Measurements from ENCODE around the gene POLDIP3.
"Not testable (repeated sequence)": the region's sequence is repeated elsewhere in the genome, so short reads cannot be mapped to it uniquely, and the experiment has no call there.

Gene POLDIP3

GRCh38 chr22:42585096-42585495, 29.6 kb downstream of the POLDIP3 start:
- DNase-seq = no peak

GRCh38 chr22:42584364-42584940, 30.2 kb downstream of the POLDIP3 start:
- DNase-seq = no peak

GRCh38 chr22:42582987-42583386, 31.7 kb downstream of the POLDIP3 start:
- DNase-seq = no peak

GRCh38 chr22:42581762-42582716, 32.6 kb downstream of the POLDIP3 start:
- DNase-seq = peak; percentile 87 to 90

- not testable (repeated sequence) for DNase-seq
Observed at GRCh38 chr22:42581194-42581761, 33.4 kb downstream of the POLDIP3 start.

- not testable (repeated sequence) for DNase-seq
Observed at GRCh38 chr22:42580040-42580439, 34.6 kb downstream of the POLDIP3 start.

GRCh38 chr22:42577623-42578240, 37.0 kb downstream of the POLDIP3 start:
- no peak for DNase-seq

GRCh38 chr22:42577141-42577540, 37.5 kb downstream of the POLDIP3 start:
- not testable (repeated sequence) for DNase-seq

- not testable (repeated sequence) for DNase-seq
Observed at GRCh38 chr22:42575996-42576574, 38.6 kb downstream of the POLDIP3 start.

GRCh38 chr22:42574468-42574867, 40.2 kb downstream of the POLDIP3 start:
- not testable (repeated sequence) for DNase-seq

- DNase-seq = not testable (repeated sequence)
Observed at GRCh38 chr22:42574046-42574445, 40.6 kb downstream of the POLDIP3 start.

- not testable (repeated sequence) for DNase-seq
Observed at GRCh38 chr22:42571068-42571467, 43.6 kb downstream of the POLDIP3 start.

GRCh38 chr22:42570580-42570979, 44.1 kb downstream of the POLDIP3 start:
- not testable (repeated sequence) for DNase-seq

- DNase-seq = not testable (repeated sequence)
Observed at GRCh38 chr22:42567950-42568349, 46.7 kb downstream of the POLDIP3 start.

- no peak for DNase-seq
Observed at GRCh38 chr22:42565956-42566355, 48.7 kb downstream of the POLDIP3 start.

GRCh38 chr22:42564699-42565098, 50.0 kb downstream of the POLDIP3 start:
- DNase-seq = no peak

GRCh38 chr22:42563943-42564342, 50.7 kb downstream of the POLDIP3 start:
- DNase-seq = not testable (repeated sequence)

- no peak for DNase-seq
Observed at GRCh38 chr22:42562684-42563083, 52.0 kb downstream of the POLDIP3 start.

GRCh38 chr22:42562279-42562678, 52.4 kb downstream of the POLDIP3 start:
- DNase-seq = no peak

GRCh38 chr22:42561856-42562255, 52.8 kb downstream of the POLDIP3 start:
- no peak for DNase-seq

- DNase-seq = no peak
Observed at GRCh38 chr22:42560781-42561180, 53.9 kb downstream of the POLDIP3 start.

GRCh38 chr22:42560381-42560780, 54.3 kb downstream of the POLDIP3 start:
- DNase-seq = no peak
